CD14-positive monocyte (primary cell): Measurements from ENCODE around the gene SEMA7A. TPM values are rescaled to one million over a fixed set of nuclear protein-coding genes. Genes with fewer than 3 reads are reported as not detected.

ENCODE experiments used
- DNase-seq, 3 donors: peaks; one replicate each; pipeline ENCODE4 v3.0.0-alpha.2; 2011 to 2022
- H2AFZ ChIP-seq: 2 replicates; pipeline ENCODE4 v1.6.0; 2012; ENCODE audit warnings: mild to moderate bottlenecking, low read depth, low read length, inconsistent platforms; ENCODE audit not compliant: insufficient read depth, poor library complexity, severe bottlenecking
- H3K27ac ChIP-seq, 2 donors: 1 replicate in 1 of 2; 2 replicates in 1 of 2; pipeline ENCODE4 v1.5.1; 2012 to 2013; ENCODE audit warnings: low read length in 2 of 2, control low read depth in 1 of 2, inconsistent platforms in 1 of 2, low read depth in 1 of 2, mild to moderate bottlenecking in 1 of 2
- H3K27me3 ChIP-seq, 2 donors: one replicate each; pipeline versions ENCODE4 v1.6.0 to v1.6.1; 2011 to 2013; ENCODE audit warnings: low read length in 2 of 2; ENCODE audit not compliant: control insufficient read depth in 2 of 2, insufficient read depth in 2 of 2
- H3K36me3 ChIP-seq, 2 donors: replicated peaks in 1 of 2; 1 replicate in 1 of 2; 2 replicates in 1 of 2; pipeline versions ENCODE4 v1.5.1 to v1.6.1; 2012 to 2013; ENCODE audit warnings: low read length in 2 of 2, control low read depth in 1 of 2, inconsistent platforms in 1 of 2, mild to moderate bottlenecking in 1 of 2; ENCODE audit not compliant: insufficient read depth in 2 of 2, control insufficient read depth in 1 of 2
- H3K4me1 ChIP-seq, 2 donors: 1 replicate in 1 of 2; 2 replicates in 1 of 2; pipeline versions ENCODE4 v1.5.1 to v1.6.1; 2012 to 2013; ENCODE audit warnings: low read length in 2 of 2, control low read depth in 1 of 2, inconsistent platforms in 1 of 2, mild to moderate bottlenecking in 1 of 2, moderate library complexity in 1 of 2; ENCODE audit not compliant: insufficient read depth in 2 of 2, control insufficient read depth in 1 of 2
- H3K4me2 ChIP-seq: replicated peaks from 2 replicates; pipeline ENCODE3; 2012; ENCODE audit warnings: low read length, moderate library complexity, mild to moderate bottlenecking; ENCODE audit not compliant: poor library complexity, severe bottlenecking; ENCODE audit errors: extremely low read depth
- H3K4me3 ChIP-seq, 3 experiments: fragments of 200-600 bp in 1 of 3; sonication (generic) in 1 of 3; replicated peaks in 1 of 3; 1 replicate in 2 of 3; 2 replicates in 1 of 3; pipeline ENCODE4 v1.5.1; 2011 to 2013; ENCODE audit warnings: low read length in 3 of 3, mild to moderate bottlenecking in 3 of 3, control low read depth in 2 of 3, low read depth in 2 of 3, inconsistent platforms in 1 of 3, moderate library complexity in 1 of 3
- H3K79me2 ChIP-seq: 2 replicates; pipeline ENCODE4 v1.6.0; 2012; ENCODE audit warnings: mild to moderate bottlenecking, control low read depth, inconsistent platforms, low read length, moderate library complexity; ENCODE audit not compliant: insufficient read depth
- H3K9ac ChIP-seq: 2 replicates; pipeline ENCODE4 v1.6.0; 2017; ENCODE audit warnings: low read length, mild to moderate bottlenecking; ENCODE audit not compliant: insufficient read depth, poor library complexity, severe bottlenecking
- H3K9me3 ChIP-seq, 2 donors: replicated peaks in 1 of 2; 1 replicate in 1 of 2; 2 replicates in 1 of 2; pipeline versions ENCODE4 v1.5.1 to v1.6.1; 2012 to 2013; ENCODE audit warnings: low read length in 2 of 2, control low read depth in 1 of 2; ENCODE audit not compliant: control insufficient read depth in 1 of 2, insufficient read depth in 1 of 2
- H4K20me1 ChIP-seq: 2 replicates; pipeline ENCODE4 v1.6.0; 2012; ENCODE audit warnings: mild to moderate bottlenecking, low read length, control low read depth, moderate library complexity; ENCODE audit not compliant: insufficient read depth
- H3K27ac Mint-ChIP-seq, 7 donors: one replicate each; pipeline ENCODE4 v1.8.0; 2020; ENCODE audit warnings: mild to moderate bottlenecking in 7 of 7, mixed read lengths in 7 of 7, moderate library complexity in 6 of 7, inconsistent platforms in 2 of 7
- H3K27me3 Mint-ChIP-seq, 3 donors: one replicate each; pipeline ENCODE4 v1.8.0; 2021 to 2022; ENCODE audit warnings: low read depth in 3 of 3, mild to moderate bottlenecking in 3 of 3, mixed read lengths in 3 of 3, moderate library complexity in 3 of 3, inconsistent platforms in 1 of 3
- H3K36me3 Mint-ChIP-seq, 2 donors: one replicate each; pipeline ENCODE4 v1.8.0; 2020; ENCODE audit warnings: mixed read lengths in 2 of 2, inconsistent platforms in 1 of 2, mild to moderate bottlenecking in 1 of 2
- H3K4me1 Mint-ChIP-seq: one replicate; pipeline ENCODE4 v1.8.0; 2020; ENCODE audit warnings: mild to moderate bottlenecking, mixed read lengths
- H3K4me3 Mint-ChIP-seq, 2 donors: one replicate each; pipeline ENCODE4 v1.8.0; 2020; ENCODE audit warnings: mild to moderate bottlenecking in 2 of 2, mixed read lengths in 2 of 2, moderate library complexity in 1 of 2
- H3K9me3 Mint-ChIP-seq, 7 donors: one replicate each; pipeline ENCODE4 v1.8.0; 2020 to 2022; ENCODE audit warnings: mixed read lengths in 7 of 7, mild to moderate bottlenecking in 6 of 7, moderate library complexity in 6 of 7, inconsistent platforms in 2 of 7
- WGBS: methylation state at CpG from one replicate; pipeline ENCODE4 v1.1.5; 2013; ENCODE audit warnings: missing lambda C conversion rate; ENCODE audit not compliant: insufficient coverage; 5-methylcytosine and 5-hydroxymethylcytosine counted together
- intact Hi-C, 2 donors: fragments of 100-400 bp; cut with micrococcal nuclease; formaldehyde crosslinking; loops; one replicate each; pipeline versions ENCODE4 v1.15.0 to v1.15.1; 2023
- polyA plus RNA-seq, 3 donors: library from polyadenylated mRNA; depleted of rRNA in 1 of 3; unstranded in 2 of 3; stranded (reverse) in 1 of 3; fragments of 300-500 nt in 2 of 3; fragments of >200 nt in 1 of 3; fragmentation: Illumina TruSeq in 2 of 3; gene quantifications; 1 replicate in 2 of 3; 2 replicates in 1 of 3; pipeline ENCODE4 v1.2.3, GENCODE V29; 2012 to 2021
- TF ChIP-seq, protein P1 (sequence below): fragments of 200-600 bp; IDR thresholded peaks from one replicate; pipeline ENCODE4 v1.8.0; 2022; ENCODE audit warnings: antibody characterized with exemption, mild to moderate bottlenecking

The SEMA7A gene
- polyA plus RNA-seq, 3 donors, result 0.04 to 4.8 (median 0.15) TPM

DNA sequence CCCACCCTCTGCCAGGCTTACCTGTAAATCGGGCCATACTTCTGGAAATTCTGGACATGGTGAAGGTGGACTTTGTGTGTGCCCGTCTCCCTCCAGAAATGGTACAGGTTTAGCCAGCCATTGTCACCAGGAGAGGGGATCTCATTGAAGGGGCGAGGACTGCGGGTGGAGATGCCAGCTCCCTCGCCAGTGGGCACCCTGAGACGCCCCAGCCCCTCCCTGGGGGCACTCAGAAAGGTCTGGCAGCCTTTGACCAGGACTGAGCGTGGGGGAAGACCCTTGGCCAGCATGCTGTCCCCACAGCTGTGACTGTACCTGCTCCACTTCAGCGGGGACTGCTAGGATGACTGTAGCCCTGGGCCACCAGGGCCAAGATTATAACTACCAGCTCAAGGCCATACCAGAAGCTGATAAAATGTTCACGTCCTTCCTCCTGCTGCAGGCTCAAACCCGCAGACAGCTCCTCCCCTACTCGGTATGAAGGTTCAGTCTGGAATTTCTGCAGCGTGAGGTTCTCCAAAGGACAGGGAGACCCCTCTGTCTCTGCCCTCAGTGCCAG lies 66.4 kb downstream of the SEMA7A start, which contains the start of gene CYP11A1:
CYP11A1 (minus strand) TSS at position 351 of the 559 bp plus-strand sequence; CDS start at position 290, 61 bp downstream.
- H3K9me3 Mint-ChIP-seq, result peaks cover 0 to 9% (median 0%) of the 10 kb centered on the region in 7 donors
- Histone ChIP-seq H3K4me3 (no peak within 1 kb of the TSS), H2AFZ (no peak within 1 kb of the TSS), H3K79me2 (no peaks in the 10 kb centered on the region), H4K20me1 (no peaks in the 10 kb centered on the region), H3K9me3 (no peaks in the 10 kb centered on the region), H3K4me2 (no peak within 1 kb of the TSS), H3K27ac (no peak within 1 kb of the TSS), H3K27me3 (peaks cover 19 to 64% of the 10 kb centered on the region in 2 donors), H3K4me1 (peaks cover 5 to 8% of the 10 kb centered on the region in 2 donors), H3K9ac (no peak within 1 kb of the TSS), H3K36me3 (no peaks in the 10 kb centered on the region)
- peak within 1 kb of the TSS; percentile 12 to 75 for H3K4me3 Mint-ChIP-seq
- H3K27me3 Mint-ChIP-seq, result peaks cover 61 to 76% (median 64%) of the 10 kb centered on the region in 3 donors
- peaks cover 0 to 1% of the 10 kb centered on the region in 2 donors for H3K36me3 Mint-ChIP-seq
- WGBS, result 92% methylated on average over 12 of the region's 12 CpGs
- intact Hi-C loops, result no loop called here
- peaks cover 12% of the 10 kb centered on the region for H3K4me1 Mint-ChIP-seq
- TF ChIP-seq, protein P1, sequence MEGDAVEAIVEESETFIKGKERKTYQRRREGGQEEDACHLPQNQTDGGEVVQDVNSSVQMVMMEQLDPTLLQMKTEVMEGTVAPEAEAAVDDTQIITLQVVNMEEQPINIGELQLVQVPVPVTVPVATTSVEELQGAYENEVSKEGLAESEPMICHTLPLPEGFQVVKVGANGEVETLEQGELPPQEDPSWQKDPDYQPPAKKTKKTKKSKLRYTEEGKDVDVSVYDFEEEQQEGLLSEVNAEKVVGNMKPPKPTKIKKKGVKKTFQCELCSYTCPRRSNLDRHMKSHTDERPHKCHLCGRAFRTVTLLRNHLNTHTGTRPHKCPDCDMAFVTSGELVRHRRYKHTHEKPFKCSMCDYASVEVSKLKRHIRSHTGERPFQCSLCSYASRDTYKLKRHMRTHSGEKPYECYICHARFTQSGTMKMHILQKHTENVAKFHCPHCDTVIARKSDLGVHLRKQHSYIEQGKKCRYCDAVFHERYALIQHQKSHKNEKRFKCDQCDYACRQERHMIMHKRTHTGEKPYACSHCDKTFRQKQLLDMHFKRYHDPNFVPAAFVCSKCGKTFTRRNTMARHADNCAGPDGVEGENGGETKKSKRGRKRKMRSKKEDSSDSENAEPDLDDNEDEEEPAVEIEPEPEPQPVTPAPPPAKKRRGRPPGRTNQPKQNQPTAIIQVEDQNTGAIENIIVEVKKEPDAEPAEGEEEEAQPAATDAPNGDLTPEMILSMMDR, result no peak
- H3K27ac Mint-ChIP-seq, result no peak within 1 kb of the TSS
- DNase-seq, result no peak

DNA sequence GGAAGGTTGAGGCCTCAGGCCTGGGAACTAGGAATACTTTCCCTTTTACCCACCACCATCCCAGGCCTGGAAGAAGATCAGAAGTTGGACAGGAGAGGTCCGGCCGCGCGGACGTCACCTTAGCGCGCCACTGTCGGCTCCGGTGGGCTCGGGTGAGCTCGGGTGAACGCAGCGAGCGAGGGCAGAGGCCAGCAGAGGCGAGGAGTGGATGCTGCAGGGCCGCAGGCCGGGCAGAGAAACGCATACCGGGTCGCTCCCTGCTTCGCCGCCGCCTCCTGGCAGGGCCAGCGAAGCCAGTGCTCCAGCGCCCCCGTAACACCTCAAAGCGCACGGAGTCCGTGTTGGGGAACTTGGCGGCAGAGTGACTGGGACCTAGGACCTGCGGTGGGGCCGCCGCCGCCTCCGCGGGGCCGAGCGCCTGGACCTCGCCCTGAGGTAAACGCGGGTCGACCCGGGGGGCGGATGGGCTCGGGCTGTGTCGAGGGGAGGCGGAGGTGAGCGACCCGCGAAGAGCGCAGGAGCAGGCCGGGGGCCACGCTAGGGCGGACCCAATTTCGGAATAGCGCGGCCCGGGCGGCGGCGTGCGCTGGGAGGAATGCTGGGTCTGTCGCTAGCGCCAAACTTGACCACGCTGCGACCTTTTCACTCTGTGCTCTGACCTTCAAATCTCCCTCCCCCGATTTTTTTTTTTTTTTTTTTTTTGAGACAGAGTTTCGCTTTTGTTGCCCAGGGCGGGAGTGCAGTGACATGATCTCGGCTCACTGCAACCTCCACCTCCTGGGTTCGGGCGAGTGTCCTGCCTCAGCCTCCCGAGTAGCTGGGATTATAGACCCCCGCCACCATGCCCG lies 67.9 kb downstream of the SEMA7A start:
- Mint-ChIP-seq H3K4me3 (peak overlapping the region; percentile 58 to 75), H3K27me3 (peaks cover 55 to 68% (median 61%) of the 10 kb centered on the region in 3 donors), H3K36me3 (peaks cover 0 to 1% of the 10 kb centered on the region in 2 donors), H3K9me3 (peaks cover 0 to 9% (median 0%) of the 10 kb centered on the region in 7 donors), H3K4me1 (peaks cover 12% of the 10 kb centered on the region), H3K27ac (no peak overlapping the region)
- no peaks in the 10 kb centered on the region for H3K9me3 ChIP-seq
- intact Hi-C loops, result no loop called here
- H3K4me3 ChIP-seq, result peak overlapping the region in 1 of 3 experiments; percentile 51
- peaks cover 19 to 65% of the 10 kb centered on the region in 2 donors for H3K27me3 ChIP-seq
- peak overlapping the region; percentile 35 for H2AFZ ChIP-seq
- no peaks in the 10 kb centered on the region for H4K20me1 ChIP-seq
- DNase-seq, result no peak
- no peak overlapping the region for H3K9ac ChIP-seq
- no peaks in the 10 kb centered on the region for H3K36me3 ChIP-seq
- H3K4me1 ChIP-seq, result peaks cover 5 to 8% of the 10 kb centered on the region in 2 donors
- 4% methylated on average over 65 of the region's 75 CpGs for WGBS
- H3K79me2 ChIP-seq, result no peaks in the 10 kb centered on the region
- TF ChIP-seq, protein P1, result no peak
- peak overlapping the region; percentile 52 for H3K4me2 ChIP-seq
- H3K27ac ChIP-seq, result no peak overlapping the region
